ENCODE measurements around the gene UBXN6.

UBXN6 gene

GRCh38 chr19:4444765-4445741 is 12.5 kb downstream of the UBXN6 start:
- Mint-ChIP-seq H3K36me3 (ENCODE audit: low read depth) (peaks cover 22% of the 10 kb centered on the region), H3K4me1 (ENCODE audit: low read depth) (no peaks in the 10 kb centered on the region), H3K4me3 (no peak overlapping the region), H3K27ac (no peak overlapping the region), H3K9me3 (no peaks in the 10 kb centered on the region), H3K27me3 (ENCODE audit: low read depth) (no peaks in the 10 kb centered on the region)
- DNase-seq (ENCODE audit: low spot score) = no peak

GRCh38 chr19:4443966-4444764 is 13.4 kb downstream of the UBXN6 start:
- Mint-ChIP-seq H3K4me3 (no peak overlapping the region), H3K27ac (no peak overlapping the region), H3K9me3 (no peaks in the 10 kb centered on the region), H3K36me3 (ENCODE audit: low read depth) (peaks cover 21% of the 10 kb centered on the region), H3K4me1 (ENCODE audit: low read depth) (no peaks in the 10 kb centered on the region), H3K27me3 (ENCODE audit: low read depth) (no peaks in the 10 kb centered on the region)
- no peak for DNase-seq (ENCODE audit: low spot score)

GRCh38 chr19:4443188-4443587 is 14.4 kb downstream of the UBXN6 start:
- peaks cover 18% of the 10 kb centered on the region for H3K36me3 Mint-ChIP-seq (ENCODE audit: low read depth)
- no peak for DNase-seq (ENCODE audit: low spot score)
- no peaks in the 10 kb centered on the region for H3K27me3 Mint-ChIP-seq (ENCODE audit: low read depth)
- H3K27ac Mint-ChIP-seq = no peak overlapping the region
- H3K9me3 Mint-ChIP-seq = no peaks in the 10 kb centered on the region
- no peak overlapping the region for H3K4me3 Mint-ChIP-seq
- H3K4me1 Mint-ChIP-seq (ENCODE audit: low read depth) = no peaks in the 10 kb centered on the region

- Mint-ChIP-seq H3K4me1 (ENCODE audit: low read depth) (no peaks in the 10 kb centered on the region), H3K9me3 (no peaks in the 10 kb centered on the region), H3K27ac (no peak overlapping the region), H3K27me3 (ENCODE audit: low read depth) (no peaks in the 10 kb centered on the region), H3K4me3 (no peak overlapping the region), H3K36me3 (ENCODE audit: low read depth) (peaks cover 21% of the 10 kb centered on the region)
- DNase-seq (ENCODE audit: low spot score) = no peak
Measured at GRCh38 chr19:4442819-4443146, 14.8 kb downstream of the UBXN6 start.

GRCh38 chr19:4441994-4442818 is 15.4 kb downstream of the UBXN6 start:
- H3K9me3 Mint-ChIP-seq = no peaks in the 10 kb centered on the region
- H3K27ac Mint-ChIP-seq = no peak overlapping the region
- no peaks in the 10 kb centered on the region for H3K27me3 Mint-ChIP-seq (ENCODE audit: low read depth)
- no peak overlapping the region for H3K4me3 Mint-ChIP-seq
- no peaks in the 10 kb centered on the region for H3K4me1 Mint-ChIP-seq (ENCODE audit: low read depth)
- peaks cover 21% of the 10 kb centered on the region for H3K36me3 Mint-ChIP-seq (ENCODE audit: low read depth)
- DNase-seq (ENCODE audit: low spot score) = no peak

GRCh38 chr19:4439243-4439642 is 18.4 kb downstream of the UBXN6 start:
- Mint-ChIP-seq H3K4me1 (ENCODE audit: low read depth) (no peaks in the 10 kb centered on the region), H3K9me3 (no peaks in the 10 kb centered on the region), H3K27ac (no peak overlapping the region), H3K4me3 (no peak overlapping the region), H3K27me3 (ENCODE audit: low read depth) (no peaks in the 10 kb centered on the region), H3K36me3 (ENCODE audit: low read depth) (peaks cover 26% of the 10 kb centered on the region)
- no peak for DNase-seq (ENCODE audit: low spot score)

GRCh38 chr19:4437103-4437502 is 20.5 kb downstream of the UBXN6 start:
- Mint-ChIP-seq H3K27ac (no peak overlapping the region), H3K4me3 (no peak overlapping the region), H3K4me1 (ENCODE audit: low read depth) (no peaks in the 10 kb centered on the region), H3K27me3 (ENCODE audit: low read depth) (no peaks in the 10 kb centered on the region), H3K36me3 (ENCODE audit: low read depth) (peaks cover 29% of the 10 kb centered on the region), H3K9me3 (no peaks in the 10 kb centered on the region)
- no peak for DNase-seq (ENCODE audit: low spot score)

- no peak overlapping the region for H3K4me3 Mint-ChIP-seq
- peaks cover 36% of the 10 kb centered on the region for H3K36me3 Mint-ChIP-seq (ENCODE audit: low read depth)
- no peak overlapping the region for H3K27ac Mint-ChIP-seq
- no peaks in the 10 kb centered on the region for H3K27me3 Mint-ChIP-seq (ENCODE audit: low read depth)
- no peaks in the 10 kb centered on the region for H3K9me3 Mint-ChIP-seq
- no peak for DNase-seq (ENCODE audit: low spot score)
- no peaks in the 10 kb centered on the region for H3K4me1 Mint-ChIP-seq (ENCODE audit: low read depth)
Measured at GRCh38 chr19:4436231-4436630, 21.4 kb downstream of the UBXN6 start.

GRCh38 chr19:4434391-4434790 is 23.2 kb downstream of the UBXN6 start:
- Mint-ChIP-seq H3K4me3 (no peak overlapping the region), H3K27me3 (ENCODE audit: low read depth) (no peaks in the 10 kb centered on the region), H3K9me3 (no peaks in the 10 kb centered on the region), H3K4me1 (ENCODE audit: low read depth) (no peaks in the 10 kb centered on the region), H3K27ac (no peak overlapping the region), H3K36me3 (ENCODE audit: low read depth) (peaks cover 44% of the 10 kb centered on the region)
- no peak for DNase-seq (ENCODE audit: low spot score)

- H3K36me3 Mint-ChIP-seq (ENCODE audit: low read depth) = peaks cover 49% of the 10 kb centered on the region
Measured at GRCh38 chr19:4432918-4433506, 24.6 kb downstream of the UBXN6 start.

GRCh38 chr19:4431808-4432674 is 25.6 kb downstream of the UBXN6 start:
- Mint-ChIP-seq H3K9me3 (no peaks in the 10 kb centered on the region), H3K27ac (no peak overlapping the region), H3K4me1 (ENCODE audit: low read depth) (no peaks in the 10 kb centered on the region), H3K27me3 (ENCODE audit: low read depth) (no peaks in the 10 kb centered on the region), H3K4me3 (no peak overlapping the region), H3K36me3 (ENCODE audit: low read depth) (peaks cover 47% of the 10 kb centered on the region)
- DNase-seq (ENCODE audit: low spot score) = no peak

More at GRCh38 chr19:4432918-4433506, 24.6 kb downstream of the UBXN6 start:
- H3K27me3 Mint-ChIP-seq (ENCODE audit: low read depth) = no peaks in the 10 kb centered on the region
- H3K27ac Mint-ChIP-seq = no peak overlapping the region
- H3K9me3 Mint-ChIP-seq = no peaks in the 10 kb centered on the region
- no peak overlapping the region for H3K4me3 Mint-ChIP-seq
- no peaks in the 10 kb centered on the region for H3K4me1 Mint-ChIP-seq (ENCODE audit: low read depth)
- no peak for DNase-seq (ENCODE audit: low spot score)

- H3K27ac Mint-ChIP-seq = no peak overlapping the region
Measured at GRCh38 chr19:4431296-4431695, 26.3 kb downstream of the UBXN6 start.

GRCh38 chr19:4430760-4431159 is 26.8 kb downstream of the UBXN6 start:
- Mint-ChIP-seq H3K36me3 (ENCODE audit: low read depth) (peaks cover 52% of the 10 kb centered on the region), H3K4me3 (no peak overlapping the region), H3K4me1 (ENCODE audit: low read depth) (peaks cover 2% of the 10 kb centered on the region), H3K9me3 (no peaks in the 10 kb centered on the region), H3K27ac (no peak overlapping the region), H3K27me3 (ENCODE audit: low read depth) (no peaks in the 10 kb centered on the region)
- DNase-seq (ENCODE audit: low spot score) = no peak

More at GRCh38 chr19:4431296-4431695, 26.3 kb downstream of the UBXN6 start:
- H3K36me3 Mint-ChIP-seq (ENCODE audit: low read depth) = peaks cover 49% of the 10 kb centered on the region
- no peaks in the 10 kb centered on the region for H3K4me1 Mint-ChIP-seq (ENCODE audit: low read depth)
- no peak overlapping the region for H3K4me3 Mint-ChIP-seq
- no peak for DNase-seq (ENCODE audit: low spot score)
- no peaks in the 10 kb centered on the region for H3K9me3 Mint-ChIP-seq
- H3K27me3 Mint-ChIP-seq (ENCODE audit: low read depth) = no peaks in the 10 kb centered on the region
